HEK293 (cell line): ENCODE data around the gene NR1H2.

Source experiments
- HOXD13 ChIP-seq: sonication (generic); formaldehyde crosslinking; IDR thresholded peaks from 2 replicates; pipeline ENCODE4 v1.8.0; 2022; ENCODE audit warnings: missing genetic modification reagents, borderline replicate concordance
- KLF16 ChIP-seq: fragments of 450-650 bp; formaldehyde crosslinking; IDR thresholded peaks from 2 replicates; pipeline ENCODE4 v1.5.1; 2017; ENCODE audit warnings: missing biosample characterization, missing genetic modification characterization
- MYNN ChIP-seq: fragments of 450-650 bp; formaldehyde crosslinking; IDR thresholded peaks from 2 replicates; pipeline ENCODE4 v1.5.1; 2016; ENCODE audit warnings: missing biosample characterization, missing genetic modification characterization, borderline replicate concordance
- SETDB1 ChIP-seq: IDR thresholded peaks from one replicate; pipeline ENCODE4 v1.6.1; 2017; ENCODE audit warnings: mild to moderate bottlenecking, low read length, moderate library complexity, mixed read lengths; ENCODE audit not compliant: insufficient read length
- ZBTB21 ChIP-seq: fragments of 450-650 bp; formaldehyde crosslinking; IDR thresholded peaks from 2 replicates; pipeline ENCODE4 v1.5.1; 2017; ENCODE audit warnings: missing biosample characterization, missing genetic modification characterization
- ZNF121 ChIP-seq: fragments of 450-650 bp; formaldehyde crosslinking; IDR thresholded peaks from 2 replicates; pipeline ENCODE4 v1.5.1; 2016; ENCODE audit warnings: missing biosample characterization, missing genetic modification characterization
- ZNF132 ChIP-seq: fragments of 450-650 bp; formaldehyde crosslinking; IDR thresholded peaks from 2 replicates; pipeline ENCODE4 v1.5.1; 2017; ENCODE audit warnings: missing biosample characterization, missing genetic modification characterization, borderline replicate concordance
- ZNF157 ChIP-seq: fragments of 450-650 bp; formaldehyde crosslinking; IDR thresholded peaks from 2 replicates; pipeline ENCODE4 v1.5.1; 2016; ENCODE audit warnings: missing biosample characterization, missing genetic modification characterization
- ZNF24 ChIP-seq: fragments of 450-650 bp; formaldehyde crosslinking; IDR thresholded peaks from 2 replicates; pipeline ENCODE4 v1.5.1; 2016; ENCODE audit warnings: missing biosample characterization, missing genetic modification characterization
- ZNF274 ChIP-seq, 2 experiments: fragments of 200-500 bp in 1 of 2; fragments of 450-650 bp in 1 of 2; sonication (Bioruptor generic) in 1 of 2; formaldehyde crosslinking in 1 of 2; IDR thresholded peaks; 2 replicates each; pipeline versions ENCODE4 v1.5.1 to v1.6.1; 2014 to 2016; ENCODE audit warnings: borderline replicate concordance in 1 of 2, inconsistent platforms in 1 of 2, low read length in 1 of 2, missing biosample characterization in 1 of 2, missing genetic modification characterization in 1 of 2
- ZNF302 ChIP-seq: fragments of 450-650 bp; formaldehyde crosslinking; IDR thresholded peaks from 2 replicates; pipeline ENCODE4 v1.5.1; 2016; ENCODE audit warnings: missing biosample characterization, missing genetic modification characterization, low read depth
- ZNF37A ChIP-seq: fragments of 450-650 bp; IDR thresholded peaks from 2 replicates; pipeline ENCODE4 v1.5.1; 2018; ENCODE audit warnings: missing biosample characterization, missing genetic modification characterization
- ZNF433 ChIP-seq: fragments of 450-650 bp; formaldehyde crosslinking; IDR thresholded peaks from 2 replicates; pipeline ENCODE4 v1.5.1; 2016; ENCODE audit warnings: missing biosample characterization, missing genetic modification characterization, low read depth
- ZNF514 ChIP-seq: fragments of 450-650 bp; formaldehyde crosslinking; IDR thresholded peaks from 2 replicates; pipeline ENCODE4 v1.5.1; 2016; ENCODE audit warnings: missing biosample characterization, missing genetic modification characterization
- ZNF555 ChIP-seq: fragments of 450-650 bp; formaldehyde crosslinking; conservative IDR thresholded peaks from 2 replicates; pipeline ENCODE4 v1.5.1; 2017; ENCODE audit warnings: missing biosample characterization, mild to moderate bottlenecking, missing genetic modification characterization, inconsistent platforms
- ZNF596 ChIP-seq: fragments of 450-650 bp; IDR thresholded peaks from 2 replicates; pipeline ENCODE4 v1.5.0; 2018; ENCODE audit warnings: missing biosample characterization, mild to moderate bottlenecking, missing genetic modification characterization, moderate library complexity
- ZNF621 ChIP-seq: fragments of 450-650 bp; formaldehyde crosslinking; IDR thresholded peaks from 2 replicates; pipeline ENCODE4 v1.5.1; 2017; ENCODE audit warnings: missing biosample characterization, missing genetic modification characterization
- ZNF624 ChIP-seq: fragments of 450-650 bp; formaldehyde crosslinking; IDR thresholded peaks from 2 replicates; pipeline ENCODE4 v1.5.1; 2017; ENCODE audit warnings: missing biosample characterization, missing genetic modification characterization
- ZNF791 ChIP-seq: fragments of 450-650 bp; formaldehyde crosslinking; IDR thresholded peaks from 2 replicates; pipeline ENCODE4 v1.5.1; 2016; ENCODE audit warnings: missing biosample characterization, missing genetic modification characterization
- ZNF843 ChIP-seq: fragments of 450-650 bp; formaldehyde crosslinking; IDR thresholded peaks from 2 replicates; pipeline ENCODE4 v1.5.1; 2016; ENCODE audit warnings: missing biosample characterization, missing genetic modification characterization
- TF ChIP-seq, protein P1 (sequence below): fragments of 450-650 bp; formaldehyde crosslinking; conservative IDR thresholded peaks from 2 replicates; pipeline ENCODE4 v1.5.1; 2016; ENCODE audit warnings: low read depth, missing biosample characterization, missing genetic modification characterization
- TF ChIP-seq, protein P2 (sequence below): fragments of 450-650 bp; formaldehyde crosslinking; IDR thresholded peaks from 2 replicates; pipeline ENCODE4 v1.5.1; 2016; ENCODE audit warnings: missing biosample characterization, missing genetic modification characterization
- TF ChIP-seq, protein P3 (sequence below): fragments of 450-650 bp; IDR thresholded peaks from 2 replicates; pipeline ENCODE4 v1.5.1; 2018; ENCODE audit warnings: missing biosample characterization, mild to moderate bottlenecking, missing genetic modification characterization
- TF ChIP-seq, protein P4 (sequence below): fragments of 450-650 bp; formaldehyde crosslinking; IDR thresholded peaks from 2 replicates; pipeline ENCODE4 v1.5.1; 2016; ENCODE audit warnings: missing biosample characterization, missing genetic modification characterization
- TF ChIP-seq, protein P5 (sequence below): fragments of 450-650 bp; formaldehyde crosslinking; IDR thresholded peaks from 2 replicates; pipeline ENCODE4 v1.5.1; 2016; ENCODE audit warnings: missing biosample characterization, missing genetic modification characterization
- TF ChIP-seq, protein P6 (sequence below): fragments of 450-650 bp; formaldehyde crosslinking; IDR thresholded peaks from 2 replicates; pipeline ENCODE4 v1.5.1; 2017; ENCODE audit warnings: missing biosample characterization, missing genetic modification characterization

Gene NR1H2

DNA sequence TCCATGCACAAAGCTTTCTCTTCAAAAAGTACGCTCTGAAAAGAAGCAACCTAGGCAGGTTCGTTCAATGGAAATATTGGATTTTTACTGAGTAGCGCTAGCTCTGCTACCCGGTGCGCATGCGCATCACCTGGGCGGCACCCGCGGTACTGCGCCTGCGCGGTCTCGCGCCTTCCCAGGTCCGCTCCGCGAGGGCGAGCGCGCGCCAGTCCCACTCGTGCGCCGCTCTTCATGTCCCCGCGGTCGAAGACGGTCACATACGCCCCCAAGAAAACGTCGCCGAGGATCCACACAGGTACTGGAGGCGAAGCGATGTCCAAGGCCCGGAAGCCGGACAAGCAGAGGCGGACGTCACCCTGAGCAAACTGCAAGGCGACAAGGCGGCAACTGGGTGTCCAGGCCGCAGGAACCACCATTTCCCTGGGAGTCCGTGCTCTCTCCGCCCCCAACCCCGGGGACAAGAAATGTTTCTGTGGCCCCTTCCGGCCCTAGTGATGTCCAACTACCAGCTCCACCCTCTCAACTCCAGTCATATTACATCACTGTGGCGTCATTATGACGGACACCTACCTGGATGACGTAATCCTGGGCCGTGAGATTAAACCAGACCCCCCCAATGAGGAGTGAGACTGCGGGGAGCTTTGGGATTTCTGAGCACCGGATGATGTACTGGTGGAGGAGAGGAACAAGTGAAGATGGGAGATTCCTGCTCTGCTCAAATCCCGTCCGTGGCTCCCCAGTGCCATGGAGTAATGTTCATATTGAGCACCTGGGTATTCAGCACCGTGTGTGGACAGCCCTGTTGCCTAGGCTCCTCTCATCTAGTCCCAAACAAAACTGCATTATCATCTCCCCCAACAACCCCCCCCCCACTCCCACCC lies 42.3 kb upstream of the NR1H2 start (continued):
- TF ChIP-seq, protein P1, sequence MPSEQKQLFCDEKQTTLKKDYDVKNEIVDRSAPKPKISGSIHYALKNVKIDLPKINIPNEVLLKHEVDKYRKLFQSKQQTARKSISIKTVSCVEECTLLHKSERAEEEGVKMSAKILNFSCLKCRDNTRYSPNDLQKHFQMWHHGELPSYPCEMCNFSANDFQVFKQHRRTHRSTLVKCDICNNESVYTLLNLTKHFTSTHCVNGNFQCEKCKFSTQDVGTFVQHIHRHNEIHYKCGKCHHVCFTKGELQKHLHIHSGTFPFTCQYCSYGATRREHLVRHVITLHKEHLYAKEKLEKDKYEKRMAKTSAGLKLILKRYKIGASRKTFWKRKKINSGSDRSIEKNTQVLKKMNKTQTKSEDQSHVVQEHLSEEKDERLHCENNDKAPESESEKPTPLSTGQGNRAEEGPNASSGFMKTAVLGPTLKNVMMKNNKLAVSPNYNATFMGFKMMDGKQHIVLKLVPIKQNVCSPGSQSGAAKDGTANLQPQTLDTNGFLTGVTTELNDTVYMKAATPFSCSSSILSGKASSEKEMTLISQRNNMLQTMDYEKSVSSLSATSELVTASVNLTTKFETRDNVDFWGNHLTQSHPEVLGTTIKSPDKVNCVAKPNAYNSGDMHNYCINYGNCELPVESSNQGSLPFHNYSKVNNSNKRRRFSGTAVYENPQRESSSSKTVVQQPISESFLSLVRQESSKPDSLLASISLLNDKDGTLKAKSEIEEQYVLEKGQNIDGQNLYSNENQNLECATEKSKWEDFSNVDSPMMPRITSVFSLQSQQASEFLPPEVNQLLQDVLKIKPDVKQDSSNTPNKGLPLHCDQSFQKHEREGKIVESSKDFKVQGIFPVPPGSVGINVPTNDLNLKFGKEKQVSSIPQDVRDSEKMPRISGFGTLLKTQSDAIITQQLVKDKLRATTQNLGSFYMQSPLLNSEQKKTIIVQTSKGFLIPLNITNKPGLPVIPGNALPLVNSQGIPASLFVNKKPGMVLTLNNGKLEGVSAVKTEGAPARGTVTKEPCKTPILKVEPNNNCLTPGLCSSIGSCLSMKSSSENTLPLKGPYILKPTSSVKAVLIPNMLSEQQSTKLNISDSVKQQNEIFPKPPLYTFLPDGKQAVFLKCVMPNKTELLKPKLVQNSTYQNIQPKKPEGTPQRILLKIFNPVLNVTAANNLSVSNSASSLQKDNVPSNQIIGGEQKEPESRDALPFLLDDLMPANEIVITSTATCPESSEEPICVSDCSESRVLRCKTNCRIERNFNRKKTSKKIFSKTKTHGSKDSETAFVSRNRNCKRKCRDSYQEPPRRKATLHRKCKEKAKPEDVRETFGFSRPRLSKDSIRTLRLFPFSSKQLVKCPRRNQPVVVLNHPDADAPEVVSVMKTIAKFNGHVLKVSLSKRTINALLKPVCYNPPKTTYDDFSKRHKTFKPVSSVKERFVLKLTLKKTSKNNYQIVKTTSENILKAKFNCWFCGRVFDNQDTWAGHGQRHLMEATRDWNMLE (tag by site-specific recombination) = no peak; the same call in 1 of the 2 replicates
- no peak for TF ChIP-seq ZNF157
- no peak for TF ChIP-seq ZNF302 (tag by site-specific recombination)
- TF ChIP-seq, protein P2, sequence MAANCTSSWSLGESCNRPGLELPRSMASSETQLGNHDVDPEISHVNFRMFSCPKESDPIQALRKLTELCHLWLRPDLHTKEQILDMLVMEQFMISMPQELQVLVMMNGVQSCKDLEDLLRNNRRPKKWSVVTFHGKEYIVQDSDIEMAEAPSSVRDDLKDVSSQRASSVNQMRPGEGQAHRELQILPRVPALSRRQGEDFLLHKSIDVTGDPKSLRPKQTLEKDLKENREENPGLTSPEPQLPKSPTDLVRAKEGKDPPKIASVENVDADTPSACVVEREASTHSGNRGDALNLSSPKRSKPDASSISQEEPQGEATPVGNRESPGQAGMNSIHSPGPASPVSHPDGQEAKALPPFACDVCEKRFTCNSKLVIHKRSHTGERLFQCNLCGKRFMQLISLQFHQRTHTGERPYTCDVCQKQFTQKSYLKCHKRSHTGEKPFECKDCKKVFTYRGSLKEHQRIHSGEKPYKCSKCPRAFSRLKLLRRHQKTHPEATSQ = no peak
- TF ChIP-seq ZNF433 (tag by site-specific recombination) = no peak
- TF ChIP-seq SETDB1 = peak; percentile 66
- TF ChIP-seq, protein P3, sequence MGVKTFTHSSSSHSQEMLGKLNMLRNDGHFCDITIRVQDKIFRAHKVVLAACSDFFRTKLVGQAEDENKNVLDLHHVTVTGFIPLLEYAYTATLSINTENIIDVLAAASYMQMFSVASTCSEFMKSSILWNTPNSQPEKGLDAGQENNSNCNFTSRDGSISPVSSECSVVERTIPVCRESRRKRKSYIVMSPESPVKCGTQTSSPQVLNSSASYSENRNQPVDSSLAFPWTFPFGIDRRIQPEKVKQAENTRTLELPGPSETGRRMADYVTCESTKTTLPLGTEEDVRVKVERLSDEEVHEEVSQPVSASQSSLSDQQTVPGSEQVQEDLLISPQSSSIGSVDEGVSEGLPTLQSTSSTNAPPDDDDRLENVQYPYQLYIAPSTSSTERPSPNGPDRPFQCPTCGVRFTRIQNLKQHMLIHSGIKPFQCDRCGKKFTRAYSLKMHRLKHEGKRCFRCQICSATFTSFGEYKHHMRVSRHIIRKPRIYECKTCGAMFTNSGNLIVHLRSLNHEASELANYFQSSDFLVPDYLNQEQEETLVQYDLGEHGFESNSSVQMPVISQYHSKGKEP = no peak
- TF ChIP-seq KLF16 (tag by site-specific recombination) = 0 out of 2 replicates have a peak, but pooled peaks have one; percentile 59
- TF ChIP-seq ZNF791 (tag by site-specific recombination) = no peak
- no peak; the same call in none of the 2 replicates for TF ChIP-seq ZNF843 (tag by site-specific recombination)
- no peak for TF ChIP-seq MYNN
- no peak for TF ChIP-seq ZNF121
- TF ChIP-seq ZNF596 (tag by site-specific recombination) = no peak
- TF ChIP-seq, protein P4, sequence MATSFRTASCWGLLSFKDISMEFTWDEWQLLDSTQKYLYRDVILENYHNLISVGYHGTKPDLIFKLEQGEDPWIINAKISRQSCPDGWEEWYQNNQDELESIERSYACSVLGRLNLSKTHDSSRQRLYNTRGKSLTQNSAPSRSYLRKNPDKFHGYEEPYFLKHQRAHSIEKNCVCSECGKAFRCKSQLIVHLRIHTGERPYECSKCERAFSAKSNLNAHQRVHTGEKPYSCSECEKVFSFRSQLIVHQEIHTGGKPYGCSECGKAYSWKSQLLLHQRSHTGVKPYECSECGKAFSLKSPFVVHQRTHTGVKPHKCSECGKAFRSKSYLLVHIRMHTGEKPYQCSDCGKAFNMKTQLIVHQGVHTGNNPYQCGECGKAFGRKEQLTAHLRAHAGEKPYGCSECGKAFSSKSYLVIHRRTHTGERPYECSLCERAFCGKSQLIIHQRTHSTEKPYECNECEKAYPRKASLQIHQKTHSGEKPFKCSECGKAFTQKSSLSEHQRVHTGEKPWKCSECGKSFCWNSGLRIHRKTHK (tag by site-specific recombination) = no peak
- peak; percentile 90 for TF ChIP-seq ZBTB21 (tag by site-specific recombination)
- no peak for TF ChIP-seq ZNF37A
- TF ChIP-seq, protein P5, sequence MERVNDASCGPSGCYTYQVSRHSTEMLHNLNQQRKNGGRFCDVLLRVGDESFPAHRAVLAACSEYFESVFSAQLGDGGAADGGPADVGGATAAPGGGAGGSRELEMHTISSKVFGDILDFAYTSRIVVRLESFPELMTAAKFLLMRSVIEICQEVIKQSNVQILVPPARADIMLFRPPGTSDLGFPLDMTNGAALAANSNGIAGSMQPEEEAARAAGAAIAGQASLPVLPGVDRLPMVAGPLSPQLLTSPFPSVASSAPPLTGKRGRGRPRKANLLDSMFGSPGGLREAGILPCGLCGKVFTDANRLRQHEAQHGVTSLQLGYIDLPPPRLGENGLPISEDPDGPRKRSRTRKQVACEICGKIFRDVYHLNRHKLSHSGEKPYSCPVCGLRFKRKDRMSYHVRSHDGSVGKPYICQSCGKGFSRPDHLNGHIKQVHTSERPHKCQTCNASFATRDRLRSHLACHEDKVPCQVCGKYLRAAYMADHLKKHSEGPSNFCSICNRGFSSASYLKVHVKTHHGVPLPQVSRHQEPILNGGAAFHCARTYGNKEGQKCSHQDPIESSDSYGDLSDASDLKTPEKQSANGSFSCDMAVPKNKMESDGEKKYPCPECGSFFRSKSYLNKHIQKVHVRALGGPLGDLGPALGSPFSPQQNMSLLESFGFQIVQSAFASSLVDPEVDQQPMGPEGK (tag by site-specific recombination) = peak; percentile 17; the same call in 1 of the 2 replicates
- TF ChIP-seq ZNF624 (tag by site-specific recombination) = no peak
- TF ChIP-seq ZNF621 (tag by site-specific recombination) = no peak
- TF ChIP-seq, protein P6, sequence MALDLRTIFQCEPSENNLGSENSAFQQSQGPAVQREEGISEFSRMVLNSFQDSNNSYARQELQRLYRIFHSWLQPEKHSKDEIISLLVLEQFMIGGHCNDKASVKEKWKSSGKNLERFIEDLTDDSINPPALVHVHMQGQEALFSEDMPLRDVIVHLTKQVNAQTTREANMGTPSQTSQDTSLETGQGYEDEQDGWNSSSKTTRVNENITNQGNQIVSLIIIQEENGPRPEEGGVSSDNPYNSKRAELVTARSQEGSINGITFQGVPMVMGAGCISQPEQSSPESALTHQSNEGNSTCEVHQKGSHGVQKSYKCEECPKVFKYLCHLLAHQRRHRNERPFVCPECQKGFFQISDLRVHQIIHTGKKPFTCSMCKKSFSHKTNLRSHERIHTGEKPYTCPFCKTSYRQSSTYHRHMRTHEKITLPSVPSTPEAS (tag by site-specific recombination) = 0 out of 2 replicates have a peak, but pooled peaks have one; percentile 9
- no peak for TF ChIP-seq HOXD13 (CRISPR knock-in tag)
- TF ChIP-seq ZNF24 (tag by site-specific recombination) = peak; percentile 65; the same call in 1 of the 2 replicates
- TF ChIP-seq ZNF274 (IDR thresholded peaks at IDR 0.05; ENCODE audit: low read length) = no peak
- TF ChIP-seq ZNF274 (tag by site-specific recombination; IDR thresholded peaks at IDR 0.05; ENCODE audit: borderline replicate concordance) = no peak
- no peak for TF ChIP-seq ZNF132 (tag by site-specific recombination)
- TF ChIP-seq ZNF555 (tag by site-specific recombination) = no peak
- TF ChIP-seq ZNF514 (tag by site-specific recombination) = no peak
